ENCODE data around the gene CTCFL. TPM values are rescaled to one million over a fixed set of nuclear protein-coding genes. Genes with fewer than 3 reads are reported as not detected.
"Not testable (repeated sequence)": the region's sequence is repeated elsewhere in the genome, so short reads cannot be mapped to it uniquely, and the experiment has no call there.

The CTCFL gene
- total RNA-seq, 1 experiment from 2014 or later = not detected

- DNase-seq (ENCODE audit: low read depth) = no peak
Observed at GRCh38 chr20:57482796-57483195, 42.1 kb downstream of the CTCFL start.

DNA sequence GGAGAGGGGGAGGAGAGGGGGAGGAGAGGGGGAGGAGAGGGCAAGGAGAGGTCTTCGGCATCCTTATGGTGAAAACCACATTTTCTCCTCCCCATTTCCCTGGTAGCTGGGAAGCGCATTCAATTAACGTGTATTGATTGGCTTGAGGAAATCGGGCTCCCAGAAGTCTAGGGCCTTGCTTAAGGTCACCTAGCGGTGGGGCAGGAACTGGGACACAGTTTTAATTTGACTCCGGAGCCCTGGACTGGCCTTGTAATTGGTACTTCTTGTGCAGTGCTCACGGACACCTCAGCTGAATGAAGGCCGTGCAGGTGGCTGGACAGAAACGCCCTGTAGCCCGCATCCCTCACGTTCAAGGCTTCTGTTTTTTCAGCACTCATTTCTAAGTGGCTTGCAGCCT, 42.8 kb downstream of the CTCFL start:
- DNase-seq (ENCODE audit: low read depth) = no peak

DNA sequence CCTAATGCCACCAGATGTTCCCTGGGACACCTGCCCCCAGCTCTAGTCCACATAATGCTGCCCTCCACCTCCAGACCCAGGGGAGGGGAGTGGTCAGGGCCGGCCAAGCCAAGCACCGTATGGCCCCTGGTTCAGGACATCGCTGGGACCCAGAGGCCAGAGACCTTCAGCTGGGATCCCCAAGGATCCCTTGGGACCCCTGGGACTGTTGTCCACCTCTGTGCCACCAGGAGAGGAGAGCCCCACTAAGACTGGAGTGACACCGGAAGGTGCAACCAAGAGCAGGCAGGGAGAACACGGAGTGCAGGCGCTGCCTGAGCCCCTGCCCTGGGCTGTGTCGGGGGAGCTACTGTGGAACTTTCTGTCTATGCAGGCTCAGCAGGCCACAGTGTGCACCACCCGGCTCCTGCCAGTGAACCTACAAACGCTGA, 43.6 kb downstream of the CTCFL start:
- no peak for DNase-seq (ENCODE audit: low read depth)

- DNase-seq (ENCODE audit: low read depth) = no peak
Observed at GRCh38 chr20:57480444-57481160, 44.3 kb downstream of the CTCFL start.

DNA sequence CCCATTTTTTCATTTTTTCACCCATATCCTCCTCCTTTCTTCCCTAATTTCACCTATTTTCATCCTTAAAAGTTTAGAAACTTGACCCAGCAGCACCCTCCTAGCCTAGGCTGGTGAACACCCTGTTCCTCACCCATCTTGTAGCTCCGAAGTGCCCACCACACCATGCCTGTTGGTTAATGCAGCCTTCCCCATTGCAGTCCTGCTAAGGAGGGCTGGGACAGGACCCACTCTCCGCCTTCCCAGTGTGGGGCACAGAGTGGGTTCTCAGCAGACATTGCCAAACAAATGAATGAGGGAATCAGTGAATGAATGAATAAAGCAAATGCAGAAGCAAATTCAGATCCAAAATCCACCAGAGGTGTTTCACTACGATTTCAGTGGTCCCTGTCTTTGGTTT, 45.7 kb downstream of the CTCFL start:
- no peak for DNase-seq (ENCODE audit: low read depth)

GRCh38 chr20:57478176-57478575, 46.8 kb downstream of the CTCFL start:
- DNase-seq (ENCODE audit: low read depth) = no peak

GRCh38 chr20:57476641-57477461, 48.1 kb downstream of the CTCFL start:
- DNase-seq (ENCODE audit: low read depth) = no peak

DNA sequence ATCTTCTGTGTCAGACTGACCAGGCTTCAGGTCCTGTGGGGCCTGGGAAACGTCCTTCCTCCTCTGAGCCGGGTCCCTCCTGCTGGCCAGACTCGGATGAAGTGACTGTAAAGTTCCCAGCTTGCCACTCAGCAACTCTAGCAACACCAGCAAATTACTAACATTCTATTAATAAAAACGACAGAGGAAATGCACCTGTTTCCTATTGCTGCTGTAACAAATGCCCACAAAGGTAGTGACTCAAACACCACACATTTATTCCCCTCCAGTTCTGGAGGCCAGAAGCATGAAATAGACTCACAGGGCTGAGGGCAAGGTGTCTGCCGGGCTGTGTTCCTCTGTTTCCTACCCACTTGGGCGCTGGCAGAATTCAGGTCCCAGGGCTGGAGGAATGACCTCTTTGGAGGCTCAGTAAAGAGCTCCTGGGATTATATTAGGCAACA, 48.8 kb downstream of the CTCFL start:
- no peak for DNase-seq (ENCODE audit: low read depth)

DNA sequence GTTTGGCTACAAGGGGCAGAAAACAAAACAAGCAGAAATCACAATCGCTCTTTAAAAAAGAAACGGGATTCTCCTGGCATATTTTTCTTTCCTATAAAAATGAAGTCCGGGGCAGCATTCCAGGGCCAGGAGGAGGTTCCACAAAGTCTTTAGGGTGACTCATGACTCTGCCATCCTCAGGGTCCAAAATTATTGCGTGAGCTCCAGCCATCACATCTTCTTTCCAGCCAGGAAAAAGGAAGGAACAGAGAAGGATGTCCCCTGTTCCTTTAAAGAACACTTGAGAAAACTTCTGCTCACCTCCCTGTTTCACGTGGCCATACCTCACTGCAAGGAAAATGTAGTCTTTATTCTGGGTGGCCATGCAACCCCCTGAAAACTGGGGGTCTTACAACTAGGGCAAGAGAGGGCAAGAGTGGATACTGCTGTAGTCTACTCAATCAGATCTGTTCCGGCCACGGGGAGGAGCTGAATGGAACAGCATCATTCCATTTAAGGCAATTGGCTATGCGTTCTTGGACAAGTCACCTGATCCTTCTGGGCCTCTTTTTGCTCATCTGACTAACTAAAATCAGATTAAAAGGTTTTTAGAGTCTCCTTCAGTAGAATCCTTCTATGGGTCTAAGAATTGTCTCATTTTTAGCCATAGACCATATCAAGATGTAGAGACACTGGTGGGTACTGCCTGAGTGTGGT, 49.4 kb downstream of the CTCFL start:
- no peak for DNase-seq (ENCODE audit: low read depth)

DNA sequence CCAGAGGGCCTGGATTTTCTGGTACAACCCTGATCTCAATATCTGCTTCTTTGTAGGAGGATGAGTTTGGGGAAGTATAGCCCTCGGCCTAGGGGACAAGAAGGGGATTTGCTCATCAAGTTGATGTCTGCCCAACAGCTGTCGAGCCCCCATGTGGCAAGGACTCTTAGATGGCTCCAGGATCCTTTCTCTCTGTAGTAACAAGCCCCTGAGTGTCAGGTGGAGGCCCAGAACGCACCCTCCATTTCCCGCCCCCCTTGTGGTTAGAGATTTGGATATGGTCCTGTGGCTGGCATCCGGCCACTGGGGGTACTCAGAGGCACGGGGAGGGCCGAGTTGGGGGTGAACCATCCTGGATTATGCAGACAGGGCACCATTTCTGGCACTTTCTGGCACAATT, 50.1 kb downstream of the CTCFL start:
- DNase-seq (ENCODE audit: low read depth) = no peak

GRCh38 chr20:57474205-57474604, 50.7 kb downstream of the CTCFL start:
- no peak for DNase-seq (ENCODE audit: low read depth)

DNA sequence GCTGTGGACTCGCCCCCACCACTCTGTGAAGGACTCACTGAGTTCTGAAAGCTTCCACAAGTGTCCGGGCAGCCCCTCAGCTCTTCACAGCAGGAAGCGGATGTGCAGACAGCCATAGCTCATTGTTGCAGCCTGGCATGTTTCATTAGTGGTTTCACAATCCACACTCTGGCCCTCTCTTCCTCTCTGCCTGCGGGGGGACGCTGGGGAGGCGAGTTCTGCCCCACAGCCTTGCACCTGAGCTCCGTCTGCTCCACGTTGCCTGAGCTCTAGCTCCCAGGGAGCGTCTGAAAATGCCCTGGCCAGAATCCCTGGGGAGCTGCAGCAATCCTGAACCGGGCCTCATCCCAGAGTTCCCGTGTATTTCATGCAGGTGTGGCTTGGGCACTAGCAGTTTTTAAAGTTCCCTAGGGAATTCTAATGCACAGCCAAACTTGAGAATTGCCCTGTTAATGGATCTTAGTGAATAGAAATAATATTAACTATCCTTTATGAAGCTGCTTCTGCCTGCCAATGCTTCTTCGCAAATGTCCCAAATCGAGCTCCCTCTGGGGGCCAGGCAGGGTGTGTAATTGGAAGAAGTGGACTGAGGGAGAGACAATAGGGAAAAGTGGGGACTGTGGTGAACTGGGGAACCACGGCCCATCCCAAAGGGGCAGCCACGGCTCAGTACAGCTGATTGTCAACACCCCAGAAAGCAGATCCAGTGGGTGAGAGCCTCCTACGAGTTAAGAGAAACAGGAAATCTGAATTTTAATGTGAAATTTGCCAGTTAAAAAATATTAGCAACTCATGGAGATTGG, 51.5 kb downstream of the CTCFL start:
- no peak for DNase-seq (ENCODE audit: low read depth)

- DNase-seq (ENCODE audit: low read depth) = not testable (repeated sequence)
Observed at GRCh38 chr20:57472474-57472873, 52.5 kb downstream of the CTCFL start.

DNA sequence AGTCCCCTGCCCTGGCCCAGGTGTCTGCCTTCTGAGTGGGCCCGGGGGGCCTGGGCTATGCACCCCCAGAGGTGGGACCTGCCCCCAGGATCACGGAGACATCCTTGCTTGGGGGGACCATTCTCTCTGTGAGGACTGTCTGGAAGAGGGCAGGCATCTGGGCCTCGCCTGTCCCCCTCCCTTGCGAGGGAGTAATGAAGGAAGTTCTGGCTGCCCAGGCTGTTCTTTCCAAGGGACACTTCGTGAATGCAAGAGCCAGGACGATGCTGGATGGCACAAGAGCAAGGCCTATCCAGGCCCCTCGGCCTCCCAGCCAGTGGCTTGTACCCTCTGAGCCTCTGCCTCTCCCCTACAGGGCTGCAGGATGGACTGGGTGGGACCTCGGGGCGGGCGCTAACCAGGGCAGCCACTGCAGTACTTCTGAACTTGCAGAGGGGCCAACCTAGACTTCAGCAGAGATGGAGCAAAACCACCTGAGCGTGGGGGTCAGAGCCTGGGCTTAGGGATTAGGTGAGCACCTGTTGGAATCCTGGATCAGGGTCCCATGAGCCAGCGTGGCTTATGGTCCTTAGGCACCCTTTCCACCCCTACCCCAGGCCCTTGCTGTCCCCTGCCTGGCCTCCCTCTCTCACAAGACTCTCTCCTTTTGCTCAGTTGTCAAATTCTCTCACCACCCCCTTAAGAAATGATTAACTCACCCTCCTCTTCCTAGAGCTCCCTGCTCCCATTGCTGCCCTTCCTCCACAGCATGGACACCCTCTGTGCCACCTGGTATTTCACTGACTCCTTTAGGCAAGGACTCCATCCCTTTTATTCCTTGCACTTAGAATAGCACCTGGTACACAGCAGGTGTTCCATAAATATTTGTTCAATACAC, 53.2 kb downstream of the CTCFL start:
- no peak for DNase-seq (ENCODE audit: low read depth)

GRCh38 chr20:57470666-57471495, 54.1 kb downstream of the CTCFL start:
- no peak for DNase-seq (ENCODE audit: low read depth)

DNA sequence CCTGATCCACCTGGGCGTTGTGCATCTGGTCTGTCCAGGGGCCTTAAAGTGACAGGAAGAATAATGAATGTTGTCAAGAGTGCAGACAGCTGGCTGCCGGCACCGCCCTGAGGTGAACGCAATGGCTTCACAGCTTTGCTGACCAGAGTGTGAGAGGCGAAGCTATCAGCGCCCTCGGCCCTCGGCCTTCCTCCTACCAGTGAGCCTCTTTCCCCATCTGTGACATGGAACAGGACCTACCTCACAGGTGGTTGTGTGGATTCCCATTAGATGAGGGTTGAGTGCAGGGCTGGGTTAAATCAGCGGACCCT, 54.8 kb downstream of the CTCFL start:
- DNase-seq (ENCODE audit: low read depth) = no peak

GRCh38 chr20:57469418-57470211, 55.3 kb downstream of the CTCFL start:
- DNase-seq (ENCODE audit: low read depth) = no peak

DNA sequence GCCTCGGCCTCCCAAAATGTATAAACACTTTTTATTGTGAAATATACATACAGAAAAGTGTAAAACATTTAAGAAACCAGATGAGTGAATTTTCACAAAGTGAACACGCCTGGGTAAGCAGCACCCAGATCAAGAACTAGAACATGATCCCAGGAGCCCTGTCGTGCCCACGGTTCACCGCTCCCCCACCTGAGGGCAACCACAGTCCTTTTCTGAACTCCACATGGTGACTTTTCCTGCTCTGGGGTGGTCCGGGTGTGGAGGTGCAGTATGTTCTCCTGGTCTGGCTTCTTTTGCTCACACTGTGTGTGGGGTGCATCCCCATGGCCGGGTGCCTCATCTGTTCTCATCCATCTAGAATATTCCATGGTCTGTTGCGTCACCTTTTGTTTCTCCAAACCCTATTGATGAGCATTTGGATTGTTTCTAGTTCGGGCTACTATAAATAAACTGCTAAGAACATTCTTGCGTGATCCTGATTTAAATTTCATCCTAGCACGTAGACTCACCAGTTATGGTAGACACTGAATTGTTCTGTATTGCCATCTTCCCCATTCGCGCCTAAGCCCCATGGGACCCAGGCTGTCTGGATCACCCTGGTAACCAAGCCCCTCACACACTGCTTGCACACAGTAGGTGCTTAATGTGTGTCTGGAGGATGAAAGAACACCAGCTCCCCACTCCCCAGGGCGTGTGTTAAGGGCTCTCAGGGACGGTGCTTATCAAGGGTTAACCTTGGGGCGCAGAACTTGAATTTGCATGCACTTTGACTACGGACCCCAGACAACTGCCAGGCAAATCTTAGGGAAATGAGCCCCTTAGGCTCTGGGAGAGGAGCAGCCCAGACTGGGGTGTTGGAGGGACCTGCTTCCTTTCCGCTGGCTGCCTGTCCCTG, 56.2 kb downstream of the CTCFL start:
- DNase-seq (ENCODE audit: low read depth) = no peak
